ENCODE data around the gene ELMO3. TPM values are rescaled to one million over a fixed set of nuclear protein-coding genes. Genes with fewer than 3 reads are reported as not detected.

The ELMO3 gene
- total RNA-seq, 1 donor from 2014 or later = 0.54 TPM

GRCh38 chr16:67206838-67207248 is 7.9 kb downstream of the ELMO3 start:
- ATAC-seq (ENCODE audit: poor library complexity) (no peak), DNase-seq (no peak)
- intact Hi-C loops (cut with DNase I) = no loop called here

- no peak for DNase-seq
- intact Hi-C loops (cut with DNase I) = no loop called here
- ATAC-seq (ENCODE audit: poor library complexity) = no peak
These were observed 8.5 kb downstream of the ELMO3 start for GRCh38 chr16:67207249-67208091.

- DNase-seq (no peak), ATAC-seq (ENCODE audit: poor library complexity) (no peak)
- intact Hi-C loops (cut with DNase I) = no loop called here
These were observed 9.4 kb downstream of the ELMO3 start for GRCh38 chr16:67208154-67208896.

GRCh38 chr16:67209565-67209964 is 10.6 kb downstream of the ELMO3 start:
- no peak for ATAC-seq (ENCODE audit: poor library complexity)
- intact Hi-C loops (cut with DNase I) = no loop called here
- no peak for DNase-seq

- ATAC-seq (ENCODE audit: poor library complexity) (no peak), DNase-seq (no peak)
- intact Hi-C loops (cut with DNase I) = no loop called here
These were observed 11.4 kb downstream of the ELMO3 start for GRCh38 chr16:67210069-67210937.

GRCh38 chr16:67211674-67212073 is 12.7 kb downstream of the ELMO3 start:
- intact Hi-C loops (cut with DNase I) = no loop called here
- no peak for DNase-seq
- ATAC-seq (ENCODE audit: poor library complexity) = no peak

GRCh38 chr16:67212766-67213165 is 13.8 kb downstream of the ELMO3 start:
- ATAC-seq (ENCODE audit: poor library complexity) (no peak), DNase-seq (no peak)
- intact Hi-C loops (cut with DNase I) = no loop called here

- intact Hi-C loops (cut with DNase I) = no loop called here
- no peak for ATAC-seq (ENCODE audit: poor library complexity)
- DNase-seq = no peak
These were observed 14.5 kb downstream of the ELMO3 start for GRCh38 chr16:67213197-67214019.

- DNase-seq = no peak
- no peak for ATAC-seq (ENCODE audit: poor library complexity)
- intact Hi-C loops (cut with DNase I) = no loop called here
These were observed 16.8 kb downstream of the ELMO3 start for GRCh38 chr16:67215706-67216105.

- peak; percentile 78 for DNase-seq
- ATAC-seq (ENCODE audit: poor library complexity) = peak; percentile 91
- intact Hi-C loops (cut with DNase I) = no loop called here
These were observed 17.9 kb downstream of the ELMO3 start for GRCh38 chr16:67216612-67217490.

- ATAC-seq (ENCODE audit: poor library complexity) (no peak), DNase-seq (no peak)
- intact Hi-C loops (cut with DNase I) = no loop called here
These were observed 25.1 kb downstream of the ELMO3 start for GRCh38 chr16:67223992-67224391.

GRCh38 chr16:67226295-67226803 is 27.4 kb downstream of the ELMO3 start:
- intact Hi-C loops (cut with DNase I) = no loop called here
- DNase-seq = peak; percentile 26
- no peak for ATAC-seq (ENCODE audit: poor library complexity)

- intact Hi-C loops (cut with DNase I) = no loop called here
- DNase-seq (peak; percentile 98), ATAC-seq (ENCODE audit: poor library complexity) (peak; percentile 98)
These were observed 28.1 kb downstream of the ELMO3 start, which contains the start of gene TMEM208 for GRCh38 chr16:67226804-67227566. Gene TMEM208, plus strand, starts transcription at chr16:67227130. Its CDS starts 89 bp downstream, at chr16:67227219.

- DNase-seq (no peak), ATAC-seq (ENCODE audit: poor library complexity) (no peak)
- intact Hi-C loops (cut with DNase I) = no loop called here
These were observed 28.6 kb downstream of the ELMO3 start for GRCh38 chr16:67227567-67227921.

- no peak for DNase-seq
- intact Hi-C loops (cut with DNase I) = no loop called here
These were observed 29.3 kb downstream of the ELMO3 start for GRCh38 chr16:67228034-67228785.

GRCh38 chr16:67228905-67229304 is 30.0 kb downstream of the ELMO3 start:
- intact Hi-C loops (cut with DNase I) = no loop called here
- no peak for DNase-seq
- no peak for ATAC-seq (ENCODE audit: poor library complexity)

More at GRCh38 chr16:67228034-67228785, 29.3 kb downstream of the ELMO3 start:
- no peak for ATAC-seq (ENCODE audit: poor library complexity)
